Right lobe of liver (tissue), 4 donors: ENCODE results near the gene VWA7.

Experiments used
- CTCF ChIP-seq, 4 donors: fragments of 200-600 bp in 3 of 4; fragments of 450-650 bp in 1 of 4; IDR thresholded peaks; one replicate each; pipeline versions ENCODE4 v1.5.1 to v1.8.0; 2016 to 2022; ENCODE audit warnings: antibody characterized with exemption in 4 of 4, mild to moderate bottlenecking in 2 of 4
- POLR2A ChIP-seq: fragments of 450-650 bp; IDR thresholded peaks from one replicate; pipeline ENCODE4 v1.6.1; 2017; ENCODE audit warnings: antibody characterized with exemption, mild to moderate bottlenecking
- donor health status: DM: no; HTN: no; CAD: no.
- donor health status: DM: no; HTN: no; CAD: no.
- donor health status: DM: no; HTN: yes; CAD: no.

GRCh38 chr6:31805939-31806469, 28.9 kb upstream of the VWA7 start:
- TF ChIP-seq CTCF (IDR thresholded peaks at IDR 0.05) = no peak
- TF ChIP-seq POLR2A = no peak
